B cell (primary cell): ENCODE results near the gene DLL1. TPM values are rescaled to one million over a fixed set of nuclear protein-coding genes. Genes with fewer than 3 reads are reported as not detected.

ENCODE experiments used
- ATAC-seq: fragments of 200-7000 bp; cut with Tn5 transposase; one replicate; pipeline ENCODE4 v1.10.0; 2021; ENCODE audit warnings: low read depth, mild to moderate bottlenecking, moderate number of reproducible peaks, moderate library complexity
- CTCF ChIA-PET: fragments of 350-600 bp; sonication (Branson Sonifier 250); formaldehyde crosslinking; loops from one replicate; lab custom pipeline; 2021; ENCODE audit warnings: antibody characterized with exemption, inconsistent platforms; lab: Charles Lee
- POLR2A ChIA-PET: fragments of 350-600 bp; sonication (Branson Sonifier 250); formaldehyde crosslinking; loops from one replicate; lab custom pipeline; 2021; ENCODE audit warnings: antibody characterized with exemption; lab: Charles Lee
- DNase-seq: peaks from one replicate; pipeline ENCODE4 v3.0.0; 2013
- H2AFZ ChIP-seq: 2 replicates; pipeline ENCODE4 v1.6.1; 2012; ENCODE audit warnings: mild to moderate bottlenecking, low read depth, low read length; ENCODE audit not compliant: insufficient read depth, poor library complexity, severe bottlenecking
- H3K27ac ChIP-seq, 2 donors: 1 replicate in 1 of 2; 2 replicates in 1 of 2; pipeline ENCODE4 v1.5.1; 2012 to 2013; ENCODE audit warnings: low read length in 2 of 2, mild to moderate bottlenecking in 2 of 2, moderate library complexity in 1 of 2
- H3K27me3 ChIP-seq, 4 experiments: fragments of 200-600 bp in 1 of 4; sonication (generic) in 1 of 4; replicated peaks in 1 of 4; 1 replicate in 2 of 4; 2 replicates in 2 of 4; pipeline versions ENCODE4 v1.6.1 to v1.7.0; 2013 to 2016; ENCODE audit warnings: low read length in 3 of 4, mild to moderate bottlenecking in 2 of 4, mixed read lengths in 1 of 4, moderate library complexity in 1 of 4; ENCODE audit not compliant: insufficient read depth in 4 of 4, control insufficient read depth in 3 of 4; ENCODE audit errors: control extremely low read depth in 1 of 4
- H3K36me3 ChIP-seq, 2 experiments: replicated peaks in 1 of 2; 1 replicate in 1 of 2; 2 replicates in 1 of 2; pipeline versions ENCODE4 v1.6.1 to v1.7.1; 2013; ENCODE audit warnings: low read length in 1 of 2; ENCODE audit not compliant: insufficient read depth in 2 of 2, control insufficient read depth in 1 of 2; ENCODE audit errors: control extremely low read depth in 1 of 2, extremely low read depth in 1 of 2
- H3K4me1 ChIP-seq, 2 donors: fragments of 200-600 bp in 1 of 2; sonication (generic) in 1 of 2; 1 replicate in 1 of 2; 2 replicates in 1 of 2; pipeline versions ENCODE4 v1.5.1 to v1.6.1; 2013 to 2017; ENCODE audit warnings: low read length in 2 of 2; ENCODE audit not compliant: control insufficient read depth in 2 of 2, insufficient read depth in 2 of 2
- H3K4me2 ChIP-seq: replicated peaks from 2 replicates; pipeline ENCODE3; 2012; ENCODE audit warnings: mild to moderate bottlenecking, low read depth, low read length; ENCODE audit not compliant: poor library complexity, severe bottlenecking
- H3K4me3 ChIP-seq, 5 experiments: fragments of 200-600 bp in 1 of 5; sonication (generic) in 1 of 5; 1 replicate in 3 of 5; 2 replicates in 2 of 5; pipeline versions ENCODE4 v1.5.1 to v1.7.0; 2011 to 2016; ENCODE audit warnings: low read length in 4 of 5, mild to moderate bottlenecking in 4 of 5, low read depth in 2 of 5, control low read depth in 1 of 5, moderate library complexity in 1 of 5; ENCODE audit not compliant: insufficient read depth in 1 of 5; ENCODE audit errors: control extremely low read depth in 1 of 5, extremely low read depth in 1 of 5
- H3K79me2 ChIP-seq: fragments of 200-600 bp; sonication (generic); one replicate; pipeline ENCODE4 v1.6.0; 2016; ENCODE audit warnings: low read length; ENCODE audit not compliant: control insufficient read depth, insufficient read depth
- H3K9ac ChIP-seq: fragments of 200-600 bp; sonication (generic); 2 replicates; pipeline ENCODE4 v1.6.1; 2017; ENCODE audit warnings: mild to moderate bottlenecking, low read length, moderate library complexity
- H3K9me3 ChIP-seq, 3 donors: one replicate each; pipeline versions ENCODE4 v1.6.1 to v1.7.1; 2013; ENCODE audit warnings: low read length in 2 of 3; ENCODE audit not compliant: control insufficient read depth in 2 of 3, insufficient read depth in 1 of 3; ENCODE audit errors: control extremely low read depth in 1 of 3
- H4K20me1 ChIP-seq: 2 replicates; pipeline ENCODE4 v1.6.0; 2012; ENCODE audit warnings: mild to moderate bottlenecking, low read length; ENCODE audit not compliant: insufficient read depth, control insufficient read depth, poor library complexity, severe bottlenecking
- H3K27ac Mint-ChIP-seq: one replicate; pipeline ENCODE4 v1.8.0; 2021; ENCODE audit warnings: mixed read lengths
- H3K27me3 Mint-ChIP-seq: one replicate; pipeline ENCODE4 v1.8.0; 2021; ENCODE audit warnings: mixed read lengths
- H3K4me1 Mint-ChIP-seq: one replicate; pipeline ENCODE4 v1.8.0; 2021; ENCODE audit warnings: mixed read lengths
- H3K4me3 Mint-ChIP-seq: one replicate; pipeline ENCODE4 v1.8.0; 2021; ENCODE audit warnings: mixed read lengths
- H3K9me3 Mint-ChIP-seq: one replicate; pipeline ENCODE4 v1.8.0; 2022; ENCODE audit warnings: mixed read lengths; ENCODE audit not compliant: insufficient read depth
- EZH2 ChIP-seq: IDR thresholded peaks from 2 replicates; pipeline ENCODE4 v1.6.1; 2012; ENCODE audit warnings: borderline replicate concordance, low read depth, mild to moderate bottlenecking, moderate library complexity, low read length; ENCODE audit not compliant: insufficient read depth, poor library complexity, severe bottlenecking
- WGBS: methylation state at CpG from one replicate; pipeline ENCODE4 v1.1.5; 2013; ENCODE audit warnings: missing lambda C conversion rate; ENCODE audit not compliant: insufficient coverage; 5-methylcytosine and 5-hydroxymethylcytosine counted together
- intact Hi-C: fragments of 100-400 bp; cut with micrococcal nuclease; formaldehyde crosslinking; loops from one replicate; pipeline ENCODE4 v1.10.0; 2022
- polyA plus RNA-seq: library from polyadenylated mRNA; depleted of rRNA; stranded (reverse); fragments of >200 nt; gene quantifications from 2 replicates; pipeline ENCODE4 v1.2.3, GENCODE V29; 2012
- total RNA-seq, 2 donors: library from RNA; stranded (reverse); fragments of 120-200 nt in 1 of 2; gene quantifications; 1 replicate in 1 of 2; 2 replicates in 1 of 2; pipeline versions ENCODE4 v1.2.3 to v1.2.4, GENCODE V29; 2013 to 2022
- TF ChIP-seq, protein P1 (sequence below): fragments of 200-600 bp; IDR thresholded peaks from one replicate; pipeline ENCODE4 v1.8.0; 2022; ENCODE audit warnings: antibody characterized with exemption, mild to moderate bottlenecking

DLL1 gene
- total and polyA plus RNA-seq, 2 donors (not counting 1 experiment from before 2014, with no cell fraction given): 1.6 to 6.8 TPM

DNA sequence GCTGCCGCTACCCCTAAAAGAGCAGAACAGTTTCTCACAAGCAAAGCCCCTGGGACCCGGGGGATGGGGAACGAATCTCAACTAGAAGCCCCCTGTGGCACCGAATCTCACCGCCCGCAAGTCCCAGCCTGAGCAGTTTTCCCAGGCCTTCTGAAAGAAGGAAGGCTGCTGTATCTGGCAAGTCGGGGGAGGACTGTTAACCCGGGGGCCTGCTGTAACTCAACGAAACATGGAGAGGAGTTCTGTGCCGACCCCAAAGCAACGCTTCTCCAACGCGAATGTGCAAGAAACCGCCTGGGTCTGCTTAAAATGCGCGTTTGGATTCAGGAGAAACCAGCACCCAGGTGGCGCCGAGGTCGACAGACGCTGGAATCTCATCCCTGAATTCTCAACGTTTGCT lies 34.2 kb downstream of the DLL1 start:
- H3K27ac ChIP-seq: no peak overlapping the region
- H3K27me3 Mint-ChIP-seq: peaks cover 24% of the 10 kb centered on the region
- no peak for TF ChIP-seq EZH2
- TF ChIP-seq, protein P1, sequence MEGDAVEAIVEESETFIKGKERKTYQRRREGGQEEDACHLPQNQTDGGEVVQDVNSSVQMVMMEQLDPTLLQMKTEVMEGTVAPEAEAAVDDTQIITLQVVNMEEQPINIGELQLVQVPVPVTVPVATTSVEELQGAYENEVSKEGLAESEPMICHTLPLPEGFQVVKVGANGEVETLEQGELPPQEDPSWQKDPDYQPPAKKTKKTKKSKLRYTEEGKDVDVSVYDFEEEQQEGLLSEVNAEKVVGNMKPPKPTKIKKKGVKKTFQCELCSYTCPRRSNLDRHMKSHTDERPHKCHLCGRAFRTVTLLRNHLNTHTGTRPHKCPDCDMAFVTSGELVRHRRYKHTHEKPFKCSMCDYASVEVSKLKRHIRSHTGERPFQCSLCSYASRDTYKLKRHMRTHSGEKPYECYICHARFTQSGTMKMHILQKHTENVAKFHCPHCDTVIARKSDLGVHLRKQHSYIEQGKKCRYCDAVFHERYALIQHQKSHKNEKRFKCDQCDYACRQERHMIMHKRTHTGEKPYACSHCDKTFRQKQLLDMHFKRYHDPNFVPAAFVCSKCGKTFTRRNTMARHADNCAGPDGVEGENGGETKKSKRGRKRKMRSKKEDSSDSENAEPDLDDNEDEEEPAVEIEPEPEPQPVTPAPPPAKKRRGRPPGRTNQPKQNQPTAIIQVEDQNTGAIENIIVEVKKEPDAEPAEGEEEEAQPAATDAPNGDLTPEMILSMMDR: no peak
- H3K4me1 ChIP-seq: no peaks in the 10 kb centered on the region
- no peak for DNase-seq
- H3K27me3 ChIP-seq: peaks cover 0 to 4% (median 0%) of the 10 kb centered on the region in 4 experiments
- no peak overlapping the region for H3K4me2 ChIP-seq
- no peaks in the 10 kb centered on the region for H3K79me2 ChIP-seq
- no peak for ATAC-seq
- no peaks in the 10 kb centered on the region for H3K4me1 Mint-ChIP-seq
- no peak overlapping the region for H3K4me3 ChIP-seq
- no peak overlapping the region for H3K27ac Mint-ChIP-seq
- CTCF ChIA-PET: no interaction called here
- POLR2A ChIA-PET: no interaction called here
- no peak overlapping the region for H2AFZ ChIP-seq
- no peaks in the 10 kb centered on the region for H3K9me3 Mint-ChIP-seq
- H4K20me1 ChIP-seq: no peaks in the 10 kb centered on the region
- intact Hi-C loops: no loop called here
- H3K4me3 Mint-ChIP-seq: no peak overlapping the region
- H3K36me3 ChIP-seq: no peaks in the 10 kb centered on the region
- WGBS: 85% methylated on average over 17 of the region's 21 CpGs
- no peak overlapping the region for H3K9ac ChIP-seq
- H3K9me3 ChIP-seq: peaks cover 0 to 4% (median 0%) of the 10 kb centered on the region in 3 donors

DNA sequence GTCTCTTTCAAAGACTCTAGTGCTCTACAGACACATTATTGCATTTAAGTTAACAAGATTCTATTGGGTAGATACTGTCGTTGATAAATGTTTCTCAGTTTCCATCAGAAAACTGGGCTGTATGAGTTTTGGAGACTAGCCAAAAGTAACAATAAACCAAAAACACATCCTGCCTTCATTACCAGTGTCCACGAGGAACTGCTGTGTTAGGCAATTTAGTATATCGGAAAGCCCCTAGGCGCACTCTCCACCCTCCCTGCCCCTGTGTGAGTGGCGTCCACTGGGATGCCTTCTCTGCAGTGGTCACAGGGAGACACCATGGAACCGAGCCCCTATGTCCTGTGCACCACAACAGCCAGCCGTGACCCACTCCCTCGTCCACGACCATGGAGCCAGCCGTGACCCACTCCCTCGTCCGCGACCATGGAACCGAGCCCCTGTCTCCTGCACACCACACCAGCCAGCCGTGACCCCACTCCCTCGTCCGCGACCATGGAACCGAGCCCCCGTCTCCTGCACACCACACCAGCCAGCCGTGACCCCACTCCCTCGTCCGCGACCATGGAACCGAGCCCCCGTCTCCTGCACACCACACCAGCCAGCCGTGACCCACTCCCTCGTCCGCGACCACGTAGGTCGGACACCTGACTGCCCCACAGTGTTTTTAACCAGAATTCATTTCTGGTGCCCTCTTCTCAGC lies 35.3 kb downstream of the DLL1 start:
- Histone ChIP-seq H3K9ac (no peak overlapping the region), H3K27me3 (no peaks in the 10 kb centered on the region), H3K36me3 (no peaks in the 10 kb centered on the region), H3K27ac (no peak overlapping the region), H3K9me3 (peaks cover 0 to 4% (median 0%) of the 10 kb centered on the region in 3 donors), H3K4me2 (no peak overlapping the region), H3K4me1 (no peaks in the 10 kb centered on the region), H4K20me1 (no peaks in the 10 kb centered on the region), H3K4me3 (no peak overlapping the region), H3K79me2 (no peaks in the 10 kb centered on the region), H2AFZ (no peak overlapping the region)
- CTCF ChIA-PET: no interaction called here
- H3K27ac Mint-ChIP-seq: no peak overlapping the region
- no peak for TF ChIP-seq EZH2
- TF ChIP-seq, protein P1: no peak
- H3K4me3 Mint-ChIP-seq: no peak overlapping the region
- intact Hi-C loops: no loop called here
- no peak for ATAC-seq
- 56% methylated on average over 29 of the region's 32 CpGs for WGBS
- H3K27me3 Mint-ChIP-seq: peaks cover 27% of the 10 kb centered on the region
- POLR2A ChIA-PET: no interaction called here
- H3K9me3 Mint-ChIP-seq: no peaks in the 10 kb centered on the region
- DNase-seq: no peak
- H3K4me1 Mint-ChIP-seq: no peaks in the 10 kb centered on the region
